ENCODE data around the gene ITGA5.

The ITGA5 gene

GRCh38 chr12:54419088-54419887 lies at the start of gene ITGA5:
Gene ITGA5, minus strand, starts transcription at chr12:54419266. Its CDS starts 68 bp downstream, at chr12:54419198.
- peak; percentile 84 for DNase-seq (ENCODE audit: low spot score)

DNA sequence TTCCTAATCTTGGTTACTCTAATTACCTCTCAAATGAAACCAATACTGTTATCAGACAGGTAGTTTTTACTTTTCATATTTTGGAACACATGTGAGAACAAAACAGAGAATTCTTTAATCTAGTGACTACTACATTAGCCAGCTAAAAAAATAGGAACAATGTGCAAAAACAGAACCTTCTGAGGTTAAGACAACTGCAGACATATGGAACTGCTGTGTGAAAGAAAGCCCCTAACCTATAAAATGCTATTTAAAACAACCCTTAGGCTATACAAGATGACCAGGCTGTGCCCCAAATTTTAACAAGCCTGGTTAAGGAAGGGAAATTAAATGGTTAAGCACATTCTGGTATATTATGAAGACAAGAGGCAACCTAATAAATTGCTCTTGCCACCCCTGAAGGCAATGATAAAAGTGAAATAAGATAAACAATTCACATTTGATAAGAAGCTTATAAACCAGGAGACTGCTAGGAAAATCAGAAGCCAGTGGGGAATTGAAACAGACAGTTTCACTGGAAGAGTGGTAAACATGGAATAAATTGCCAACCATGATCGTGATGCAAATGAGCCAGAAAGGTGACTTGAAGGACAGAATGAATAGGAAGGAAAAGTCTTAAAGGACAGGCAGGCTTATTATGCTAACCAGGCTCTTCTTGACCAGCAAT lies 46.9 kb upstream of the ITGA5 start:
- no peak for DNase-seq (ENCODE audit: low spot score)

GRCh38 chr12:54463484-54463883 lies 44.4 kb upstream of the ITGA5 start:
- no peak for DNase-seq (ENCODE audit: low spot score)

GRCh38 chr12:54463034-54463433 lies 44.0 kb upstream of the ITGA5 start:
- no peak for DNase-seq (ENCODE audit: low spot score)

DNA sequence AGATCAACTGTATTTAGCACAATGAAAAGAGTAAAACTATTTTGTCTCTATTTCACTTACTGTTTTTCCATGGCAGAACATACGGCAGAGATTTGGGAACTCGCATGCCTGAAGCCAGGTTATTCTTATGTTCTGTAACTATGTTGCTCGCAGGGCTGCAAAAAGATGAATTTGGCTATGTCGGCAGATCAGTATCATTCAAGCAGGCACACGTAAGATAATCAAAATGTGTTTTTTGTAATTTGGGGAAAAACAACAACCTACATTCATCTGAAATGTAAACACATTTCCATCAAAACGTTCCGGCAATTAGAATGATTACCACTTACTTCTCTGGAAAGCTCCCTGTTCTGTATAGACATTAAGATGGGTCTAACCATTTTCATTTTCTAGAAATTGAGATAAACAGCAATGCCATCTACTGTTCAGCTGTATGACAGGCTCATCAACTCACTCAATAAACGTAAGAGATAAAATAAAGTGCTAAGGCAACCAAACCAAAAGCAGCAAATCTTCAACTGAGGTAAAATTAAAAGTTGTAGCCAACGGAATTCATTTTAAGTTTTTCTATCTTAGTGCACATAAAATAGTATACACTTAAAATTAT lies 41.4 kb upstream of the ITGA5 start:
- no peak for DNase-seq (ENCODE audit: low spot score)

DNA sequence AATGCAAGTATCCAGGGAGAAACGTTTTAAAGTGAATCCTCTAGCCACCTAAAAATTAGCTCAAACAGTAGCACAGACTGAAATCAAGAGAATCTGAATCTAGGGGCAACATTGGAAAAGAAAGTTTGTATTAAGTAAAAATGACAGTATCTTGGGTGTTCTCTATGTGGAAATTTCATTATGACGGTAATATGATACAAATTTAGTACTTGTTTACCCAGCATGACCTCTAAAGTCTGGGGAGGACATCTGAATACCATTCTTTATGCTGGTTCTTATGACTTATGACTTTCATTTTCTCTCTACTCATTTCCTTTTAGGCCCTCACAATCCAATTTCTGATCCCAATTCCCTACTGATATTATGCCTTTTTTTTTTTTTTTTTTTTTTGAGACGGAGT lies 40.3 kb upstream of the ITGA5 start:
- DNase-seq (ENCODE audit: low spot score): no peak

GRCh38 chr12:54455760-54456469 lies 36.8 kb upstream of the ITGA5 start:
- DNase-seq (ENCODE audit: low spot score): no peak

DNA sequence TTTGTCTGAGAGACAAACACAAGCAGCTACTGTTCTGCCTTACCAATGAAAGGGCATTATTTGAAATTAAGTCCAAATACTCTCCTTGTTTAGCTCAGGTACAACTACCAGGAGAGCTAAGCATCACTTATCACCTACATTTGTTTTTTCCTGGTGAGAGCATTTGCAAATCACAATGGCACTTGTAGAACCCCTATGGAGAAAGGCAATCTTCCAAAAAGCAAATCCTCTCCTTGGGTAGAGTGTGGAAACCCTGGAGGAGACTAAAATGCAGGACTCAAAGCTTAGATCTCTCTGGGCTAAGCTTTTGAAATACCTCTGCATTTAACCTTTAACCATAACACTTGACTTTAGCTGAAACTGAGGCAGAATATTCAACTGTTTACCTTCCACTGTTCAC lies 33.6 kb upstream of the ITGA5 start:
- DNase-seq (ENCODE audit: low spot score): no peak

GRCh38 chr12:54448344-54448743 lies 29.3 kb upstream of the ITGA5 start:
- no peak for DNase-seq (ENCODE audit: low spot score)

- no peak for DNase-seq (ENCODE audit: low spot score)
Measured at GRCh38 chr12:54447917-54448316, 28.9 kb upstream of the ITGA5 start.

GRCh38 chr12:54444206-54444605 lies 25.1 kb upstream of the ITGA5 start:
- no peak for DNase-seq (ENCODE audit: low spot score)

DNA sequence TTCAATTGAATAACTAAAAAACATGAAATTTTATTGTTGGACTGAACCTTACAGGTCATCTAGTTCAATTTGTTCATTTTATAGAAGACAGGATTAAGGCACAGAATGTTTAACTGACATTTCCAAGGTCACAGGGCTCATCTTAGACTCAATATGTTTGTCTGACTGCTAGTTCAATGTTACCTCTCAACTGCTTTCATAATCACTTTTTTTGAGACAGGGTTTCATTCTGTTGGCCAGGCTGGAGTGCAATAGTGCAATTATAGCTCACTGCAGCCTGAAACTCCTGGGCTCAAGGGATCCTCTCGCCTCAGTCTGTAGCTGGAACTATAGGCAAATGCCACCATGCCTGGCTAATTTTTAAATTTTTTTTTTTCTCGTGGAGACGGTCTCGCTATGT lies 24.4 kb upstream of the ITGA5 start:
- DNase-seq (ENCODE audit: low spot score): no peak

- DNase-seq (ENCODE audit: low spot score): no peak
Measured at GRCh38 chr12:54442961-54443360, 23.9 kb upstream of the ITGA5 start.

DNA sequence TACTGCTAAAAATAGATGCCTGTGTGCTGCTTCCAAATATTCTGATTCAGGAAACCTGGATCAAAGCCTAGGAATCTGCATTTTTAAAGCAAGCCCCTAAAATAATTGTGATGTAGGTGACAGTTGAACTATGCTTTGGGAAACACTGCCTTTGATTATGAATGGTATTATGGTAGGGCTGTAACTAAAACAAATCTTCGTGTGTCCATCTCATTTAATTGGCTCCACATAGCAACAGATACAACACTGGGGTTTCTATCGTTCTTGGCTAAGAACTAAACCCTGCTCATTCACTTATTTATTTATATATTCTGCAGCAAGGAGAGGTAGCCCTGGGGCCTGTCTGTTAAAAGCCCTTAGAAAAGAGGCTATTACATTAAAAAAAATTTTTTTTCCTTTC lies 23.0 kb upstream of the ITGA5 start:
- no peak for DNase-seq (ENCODE audit: low spot score)

- DNase-seq (ENCODE audit: low spot score): peak; percentile 59
Measured at GRCh38 chr12:54439521-54440255, 20.6 kb upstream of the ITGA5 start.

- no peak for DNase-seq (ENCODE audit: low spot score)
Measured at GRCh38 chr12:54439096-54439495, 20.0 kb upstream of the ITGA5 start.

DNA sequence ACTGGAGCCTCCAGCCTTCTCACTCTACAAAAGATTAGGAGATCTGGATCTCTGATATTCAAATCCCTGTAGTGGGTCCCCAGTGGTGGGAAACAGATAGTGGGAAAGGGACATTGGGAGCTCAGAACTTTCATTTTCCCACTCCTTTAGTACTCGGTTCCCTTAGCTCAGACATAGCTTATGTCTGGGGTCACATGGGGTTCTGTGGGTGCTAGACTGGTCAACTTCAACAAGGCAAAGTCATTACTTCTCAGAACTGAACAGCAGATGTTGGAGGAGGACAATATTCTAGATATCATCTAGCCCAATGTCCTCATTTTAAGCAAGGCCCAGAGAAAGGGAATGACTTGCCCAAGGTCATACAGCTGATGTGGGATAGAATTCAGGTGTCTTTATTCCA lies 19.5 kb upstream of the ITGA5 start:
- DNase-seq (ENCODE audit: low spot score): no peak

- no peak for DNase-seq (ENCODE audit: low spot score)
Measured at GRCh38 chr12:54437697-54438096, 18.6 kb upstream of the ITGA5 start.

- DNase-seq (ENCODE audit: low spot score): no peak
Measured at GRCh38 chr12:54437243-54437642, 18.2 kb upstream of the ITGA5 start.

- no peak for DNase-seq (ENCODE audit: low spot score)
Measured at GRCh38 chr12:54432815-54433164, 13.7 kb upstream of the ITGA5 start.

GRCh38 chr12:54431911-54432814 lies 13.1 kb upstream of the ITGA5 start:
- DNase-seq (ENCODE audit: low spot score): no peak

Data from HuH-7.5 (cell line).